ENCODE measurements around the gene LTB.

LTB gene, protein sequence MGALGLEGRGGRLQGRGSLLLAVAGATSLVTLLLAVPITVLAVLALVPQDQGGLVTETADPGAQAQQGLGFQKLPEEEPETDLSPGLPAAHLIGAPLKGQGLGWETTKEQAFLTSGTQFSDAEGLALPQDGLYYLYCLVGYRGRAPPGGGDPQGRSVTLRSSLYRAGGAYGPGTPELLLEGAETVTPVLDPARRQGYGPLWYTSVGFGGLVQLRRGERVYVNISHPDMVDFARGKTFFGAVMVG

DNA sequence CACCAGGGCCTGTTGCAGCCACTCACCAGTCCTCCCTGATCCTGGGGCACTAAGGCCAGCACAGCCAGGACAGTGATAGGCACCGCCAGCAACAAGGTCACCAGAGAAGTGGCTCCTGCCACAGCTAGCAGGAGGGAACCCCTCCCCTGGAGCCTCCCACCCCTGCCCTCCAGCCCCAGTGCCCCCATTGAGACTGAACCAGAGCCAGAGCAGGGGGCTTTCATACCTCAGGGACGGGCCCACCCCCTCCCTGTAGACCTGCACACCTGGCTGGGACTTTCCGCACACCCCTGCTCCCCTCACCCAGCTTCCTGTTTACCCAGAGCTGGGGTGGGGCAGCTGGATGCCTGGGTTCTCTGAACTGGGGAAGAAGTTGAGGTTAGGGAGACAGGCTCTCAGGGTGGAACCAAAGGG, at the start of gene LTB:
TSS of gene LTB (minus strand) at position 195 of the 414 bp plus-strand sequence. CDS start at position 188, 7 bp downstream.
- Histone ChIP-seq H3K9me3 (ENCODE audit: insufficient read depth, low read depth, low read length) (no peaks in the 10 kb centered on the region), H3K27ac (ENCODE audit: low read length) (no peak within 1 kb of the TSS), H3K9ac (ENCODE audit: low read depth, low read length) (peak within 1 kb of the TSS; percentile 86), H3K27me3 (ENCODE audit: insufficient read depth, low read length) (peaks cover 31% of the 10 kb centered on the region), H3K4me1 (ENCODE audit: insufficient read depth, low read length) (no peaks in the 10 kb centered on the region; the same call in 1 of the 2 replicates), H3K4me3 (ENCODE audit: low read length) (peak within 1 kb of the TSS; percentile 94), H3K36me3 (ENCODE audit: insufficient read depth, low read depth, low read length) (no peaks in the 10 kb centered on the region)

GRCh38 chr6:31631681-31632278, 49.6 kb upstream of the LTB start:
- H3K4me1 ChIP-seq (ENCODE audit: insufficient read depth, low read length), result no peaks in the 10 kb centered on the region
- no peak overlapping the region for H3K27ac ChIP-seq (ENCODE audit: low read length)
- H3K9me3 ChIP-seq (ENCODE audit: insufficient read depth, low read depth, low read length), result no peaks in the 10 kb centered on the region
- H3K9ac ChIP-seq (ENCODE audit: low read depth, low read length), result no peak overlapping the region
- H3K36me3 ChIP-seq (ENCODE audit: insufficient read depth, low read depth, low read length), result peaks cover 100% of the 10 kb centered on the region
- no peak overlapping the region for H3K4me3 ChIP-seq (ENCODE audit: low read length)
- no peaks in the 10 kb centered on the region for H3K27me3 ChIP-seq (ENCODE audit: insufficient read depth, low read length)

DNA sequence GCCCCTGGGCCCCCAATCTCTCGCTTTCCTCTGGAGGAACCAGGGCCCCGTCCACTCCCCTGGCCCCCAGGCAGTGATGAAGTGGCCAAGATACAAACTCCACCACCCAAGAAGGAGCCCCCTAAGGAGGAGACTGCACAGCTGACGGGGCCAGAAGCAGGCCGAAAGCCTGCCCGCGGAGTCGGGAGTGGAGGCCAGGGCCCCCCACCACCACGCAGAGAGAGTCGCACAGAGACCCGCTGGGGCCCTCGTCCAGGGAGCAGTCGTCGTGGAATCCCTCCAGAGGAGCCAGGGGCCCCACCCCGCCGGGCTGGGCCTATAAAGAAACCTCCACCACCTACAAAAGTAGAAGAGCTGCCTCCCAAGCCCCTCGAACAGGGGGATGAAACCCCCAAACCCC, 49.0 kb upstream of the LTB start:
- Histone ChIP-seq H3K9ac (ENCODE audit: low read depth, low read length) (no peak overlapping the region), H3K36me3 (ENCODE audit: insufficient read depth, low read depth, low read length) (peaks cover 100% of the 10 kb centered on the region), H3K9me3 (ENCODE audit: insufficient read depth, low read depth, low read length) (no peaks in the 10 kb centered on the region), H3K27me3 (ENCODE audit: insufficient read depth, low read length) (no peaks in the 10 kb centered on the region), H3K27ac (ENCODE audit: low read length) (no peak overlapping the region), H3K4me3 (ENCODE audit: low read length) (no peak overlapping the region), H3K4me1 (ENCODE audit: insufficient read depth, low read length) (no peaks in the 10 kb centered on the region)

- no peaks in the 10 kb centered on the region for H3K27me3 ChIP-seq (ENCODE audit: insufficient read depth, low read length)
- no peaks in the 10 kb centered on the region for H3K4me1 ChIP-seq (ENCODE audit: insufficient read depth, low read length)
- no peak overlapping the region for H3K9ac ChIP-seq (ENCODE audit: low read depth, low read length)
- H3K4me3 ChIP-seq (ENCODE audit: low read length), result no peak overlapping the region
- peaks cover 100% of the 10 kb centered on the region for H3K36me3 ChIP-seq (ENCODE audit: insufficient read depth, low read depth, low read length)
- no peaks in the 10 kb centered on the region for H3K9me3 ChIP-seq (ENCODE audit: insufficient read depth, low read depth, low read length)
- H3K27ac ChIP-seq (ENCODE audit: low read length), result no peak overlapping the region
These were observed 48.1 kb upstream of the LTB start for GRCh38 chr6:31630177-31630934.

DNA sequence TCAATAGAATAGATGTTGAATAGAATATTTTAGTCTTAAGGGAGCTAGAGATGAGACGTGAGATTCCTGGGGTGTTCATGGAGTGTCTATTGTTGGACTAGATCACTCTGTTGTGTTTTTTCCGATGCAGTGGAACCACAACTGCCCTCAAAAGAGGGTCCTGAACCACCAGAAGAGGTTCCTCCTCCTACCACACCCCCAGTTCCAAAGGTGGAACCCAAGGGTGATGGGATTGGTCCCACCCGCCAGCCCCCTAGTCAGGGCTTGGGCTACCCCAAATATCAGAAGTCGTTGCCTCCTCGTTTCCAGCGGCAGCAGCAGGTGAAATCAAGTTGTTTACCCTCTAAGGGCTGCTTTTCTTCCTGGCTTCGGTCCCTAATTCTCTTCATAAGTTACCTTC, 46.8 kb upstream of the LTB start:
- H3K4me1 ChIP-seq (ENCODE audit: insufficient read depth, low read length), result no peaks in the 10 kb centered on the region
- H3K27me3 ChIP-seq (ENCODE audit: insufficient read depth, low read length), result no peaks in the 10 kb centered on the region
- H3K9ac ChIP-seq (ENCODE audit: low read depth, low read length), result no peak overlapping the region
- no peak overlapping the region for H3K27ac ChIP-seq (ENCODE audit: low read length)
- no peaks in the 10 kb centered on the region for H3K9me3 ChIP-seq (ENCODE audit: insufficient read depth, low read depth, low read length)
- no peak overlapping the region for H3K4me3 ChIP-seq (ENCODE audit: low read length)
- peaks cover 100% of the 10 kb centered on the region for H3K36me3 ChIP-seq (ENCODE audit: insufficient read depth, low read depth, low read length)

DNA sequence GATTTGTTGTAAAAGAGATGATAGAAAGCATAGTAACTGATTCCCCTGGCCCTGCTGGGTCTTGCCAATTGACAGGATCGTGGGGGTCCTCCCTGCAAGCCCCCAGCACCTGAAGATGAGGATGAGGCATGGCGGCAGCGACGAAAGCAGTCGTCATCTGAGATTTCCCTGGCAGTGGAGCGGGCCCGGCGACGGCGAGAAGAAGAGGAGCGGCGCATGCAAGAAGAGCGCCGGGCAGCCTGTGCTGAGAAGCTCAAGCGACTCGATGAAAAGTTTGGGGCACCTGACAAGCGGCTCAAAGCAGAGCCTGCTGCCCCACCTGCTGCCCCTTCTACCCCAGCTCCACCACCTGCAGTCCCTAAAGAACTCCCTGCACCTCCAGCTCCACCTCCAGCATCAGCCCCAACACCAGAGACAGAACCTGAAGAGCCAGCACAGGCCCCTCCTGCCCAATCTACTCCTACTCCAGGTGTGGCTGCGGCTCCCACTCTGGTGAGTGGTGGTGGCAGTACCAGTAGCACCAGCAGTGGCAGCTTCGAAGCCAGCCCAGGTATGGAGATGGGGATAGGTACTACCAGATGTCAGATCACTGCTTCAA, 45.6 kb upstream of the LTB start:
- H3K27me3 ChIP-seq (ENCODE audit: insufficient read depth, low read length), result no peaks in the 10 kb centered on the region
- peaks cover 100% of the 10 kb centered on the region for H3K36me3 ChIP-seq (ENCODE audit: insufficient read depth, low read depth, low read length)
- no peaks in the 10 kb centered on the region for H3K9me3 ChIP-seq (ENCODE audit: insufficient read depth, low read depth, low read length)
- 0 out of 2 replicates have a peak, but pooled peaks cover 2% of the 10 kb centered on the region for H3K4me1 ChIP-seq (ENCODE audit: insufficient read depth, low read length)
- H3K9ac ChIP-seq (ENCODE audit: low read depth, low read length), result no peak overlapping the region
- H3K4me3 ChIP-seq (ENCODE audit: low read length), result no peak overlapping the region
- H3K27ac ChIP-seq (ENCODE audit: low read length), result no peak overlapping the region

GRCh38 chr6:31626952-31627351, 44.7 kb upstream of the LTB start:
- H3K9me3 ChIP-seq (ENCODE audit: insufficient read depth, low read depth, low read length), result no peaks in the 10 kb centered on the region

GRCh38 chr6:31624070-31624469, 41.8 kb upstream of the LTB start:
- Histone ChIP-seq H3K4me1 (ENCODE audit: insufficient read depth, low read length) (peaks cover 10% of the 10 kb centered on the region; the same call in 1 of the 2 replicates), H3K36me3 (ENCODE audit: insufficient read depth, low read depth, low read length) (peaks cover 76% of the 10 kb centered on the region), H3K9ac (ENCODE audit: low read depth, low read length) (no peak overlapping the region), H3K4me3 (ENCODE audit: low read length) (no peak overlapping the region), H3K27ac (ENCODE audit: low read length) (no peak overlapping the region), H3K9me3 (ENCODE audit: insufficient read depth, low read depth, low read length) (no peaks in the 10 kb centered on the region), H3K27me3 (ENCODE audit: insufficient read depth, low read length) (no peaks in the 10 kb centered on the region)

More at GRCh38 chr6:31626952-31627351, 44.7 kb upstream of the LTB start:
- no peak overlapping the region for H3K4me3 ChIP-seq (ENCODE audit: low read length)
- H3K4me1 ChIP-seq (ENCODE audit: insufficient read depth, low read length), result peaks cover 7% of the 10 kb centered on the region; the same call in 1 of the 2 replicates
- H3K9ac ChIP-seq (ENCODE audit: low read depth, low read length), result no peak overlapping the region
- no peak overlapping the region for H3K27ac ChIP-seq (ENCODE audit: low read length)
- peaks cover 100% of the 10 kb centered on the region for H3K36me3 ChIP-seq (ENCODE audit: insufficient read depth, low read depth, low read length)
- no peaks in the 10 kb centered on the region for H3K27me3 ChIP-seq (ENCODE audit: insufficient read depth, low read length)

DNA sequence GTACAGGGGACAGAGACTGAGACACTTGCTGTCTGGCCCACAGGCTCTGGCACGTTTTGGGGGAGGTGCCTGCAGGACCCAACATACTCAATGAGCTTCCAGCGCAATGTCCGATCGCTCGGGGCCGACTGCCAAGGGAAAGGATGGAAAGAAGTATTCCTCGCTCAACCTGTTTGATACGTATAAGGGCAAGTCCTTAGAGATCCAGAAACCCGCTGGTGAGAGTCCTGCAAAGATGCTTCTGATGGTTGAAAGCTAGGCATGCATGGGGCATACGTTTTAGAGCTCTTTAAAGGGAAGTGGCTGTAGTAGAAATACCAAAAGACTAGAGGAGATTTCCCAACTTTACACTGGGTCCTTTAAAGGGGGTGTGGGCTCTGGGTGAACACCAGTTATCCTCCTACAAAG, 40.5 kb upstream of the LTB start:
- peaks cover 62% of the 10 kb centered on the region for H3K36me3 ChIP-seq (ENCODE audit: insufficient read depth, low read depth, low read length)
- peak overlapping the region; percentile 84 for H3K4me3 ChIP-seq (ENCODE audit: low read length)
- no peaks in the 10 kb centered on the region for H3K9me3 ChIP-seq (ENCODE audit: insufficient read depth, low read depth, low read length)
- peak overlapping the region; percentile 91; the same call in 1 of the 2 replicates for H3K9ac ChIP-seq (ENCODE audit: low read depth, low read length)
- H3K4me1 ChIP-seq (ENCODE audit: insufficient read depth, low read length), result peaks cover 10% of the 10 kb centered on the region; the same call in 1 of the 2 replicates
- no peaks in the 10 kb centered on the region for H3K27me3 ChIP-seq (ENCODE audit: insufficient read depth, low read length)
- H3K27ac ChIP-seq (ENCODE audit: low read length), result no peak overlapping the region

DNA sequence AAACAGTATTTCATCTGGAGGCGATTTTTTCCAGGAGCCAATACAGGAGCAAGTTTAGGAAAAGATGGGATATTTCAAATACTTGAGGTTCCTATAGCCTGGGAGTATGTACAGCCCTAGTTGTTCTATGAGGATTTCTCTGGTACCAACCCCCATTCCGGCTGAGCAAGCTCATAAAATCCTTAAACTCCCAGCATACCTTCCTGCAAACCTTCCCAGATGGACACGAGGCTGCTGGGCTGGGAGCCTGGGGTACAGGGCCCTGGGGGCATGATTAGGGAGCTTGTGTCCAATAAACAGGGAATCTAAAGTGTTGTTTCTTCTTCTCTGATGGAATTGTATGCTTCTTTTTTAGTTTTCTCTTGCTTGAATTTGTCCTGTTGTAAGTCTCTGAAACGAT, 39.8 kb upstream of the LTB start:
- Histone ChIP-seq H3K27ac (ENCODE audit: low read length) (no peak overlapping the region), H3K9ac (ENCODE audit: low read depth, low read length) (peak overlapping the region; percentile 91; the same call in 1 of the 2 replicates), H3K9me3 (ENCODE audit: insufficient read depth, low read depth, low read length) (no peaks in the 10 kb centered on the region), H3K4me3 (ENCODE audit: low read length) (peak overlapping the region; percentile 84), H3K36me3 (ENCODE audit: insufficient read depth, low read depth, low read length) (peaks cover 55% of the 10 kb centered on the region), H3K27me3 (ENCODE audit: insufficient read depth, low read length) (no peaks in the 10 kb centered on the region), H3K4me1 (ENCODE audit: insufficient read depth, low read length) (peaks cover 10% of the 10 kb centered on the region; the same call in 1 of the 2 replicates)

DNA sequence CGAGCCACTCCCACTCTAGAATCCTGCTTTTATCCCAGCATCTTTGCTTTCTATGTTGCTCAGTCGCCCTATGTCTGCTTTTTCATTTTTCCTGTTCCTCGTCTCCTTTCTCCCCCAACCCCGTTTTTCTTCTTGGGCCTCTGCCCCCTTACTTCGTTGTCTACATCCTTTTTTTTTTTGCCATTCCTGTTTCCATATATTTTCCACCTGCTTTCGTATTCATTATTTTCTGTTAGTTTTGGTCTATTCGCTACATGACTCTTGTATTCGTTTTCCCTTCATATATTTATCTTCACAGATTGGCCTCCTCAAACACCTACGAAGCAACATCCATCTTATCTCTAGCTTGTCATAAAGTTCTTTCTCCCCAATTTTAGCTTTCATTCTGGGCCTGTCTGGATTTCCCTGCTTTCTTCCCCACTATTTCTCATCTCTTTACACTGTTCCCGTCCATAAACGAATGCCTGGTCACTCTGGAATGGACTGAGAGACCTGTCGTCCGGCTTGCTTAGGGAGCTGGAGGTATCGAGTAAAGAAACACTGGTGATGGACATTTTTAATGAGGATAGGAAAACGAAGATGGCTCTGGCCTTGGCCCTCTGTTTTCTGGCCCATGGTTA, 39.2 kb upstream of the LTB start:
- Histone ChIP-seq H3K9ac (ENCODE audit: low read depth, low read length) (peak overlapping the region; percentile 91), H3K4me1 (ENCODE audit: insufficient read depth, low read length) (peaks cover 10% of the 10 kb centered on the region; the same call in 1 of the 2 replicates), H3K27me3 (ENCODE audit: insufficient read depth, low read length) (no peaks in the 10 kb centered on the region), H3K4me3 (ENCODE audit: low read length) (peak overlapping the region; percentile 84), H3K9me3 (ENCODE audit: insufficient read depth, low read depth, low read length) (no peaks in the 10 kb centered on the region), H3K27ac (ENCODE audit: low read length) (peak overlapping the region; percentile 24), H3K36me3 (ENCODE audit: insufficient read depth, low read depth, low read length) (peaks cover 50% of the 10 kb centered on the region)

All from iPS-20b (cell line).